Glutamatergic neuron (in vitro differentiated cells): ENCODE results near the gene PCOLCE2. TPM values are rescaled to one million over a fixed set of nuclear protein-coding genes. Genes with fewer than 3 reads are reported as not detected.

Experiments
- DNase-seq: peaks from one replicate; pipeline ENCODE4 v3.0.0; 2022
- H3K27ac Mint-ChIP-seq: one replicate; pipeline ENCODE4 v1.8.0; 2020; ENCODE audit warnings: mild to moderate bottlenecking, mixed read lengths, inconsistent platforms; ENCODE audit not compliant: unreplicated experiment
- H3K27me3 Mint-ChIP-seq: one replicate; pipeline ENCODE4 v1.8.0; 2020; ENCODE audit warnings: mild to moderate bottlenecking, moderate library complexity, mixed read lengths, inconsistent platforms; ENCODE audit not compliant: unreplicated experiment
- H3K36me3 Mint-ChIP-seq: one replicate; pipeline ENCODE4 v1.8.0; 2020; ENCODE audit warnings: mild to moderate bottlenecking, mixed read lengths, inconsistent platforms; ENCODE audit not compliant: unreplicated experiment
- H3K4me1 Mint-ChIP-seq: one replicate; pipeline ENCODE4 v1.8.0; 2020; ENCODE audit warnings: mild to moderate bottlenecking, low read depth, mixed read lengths, inconsistent platforms; ENCODE audit not compliant: unreplicated experiment
- H3K4me3 Mint-ChIP-seq: one replicate; pipeline ENCODE4 v1.8.0; 2020; ENCODE audit warnings: mild to moderate bottlenecking, mixed read lengths, inconsistent platforms; ENCODE audit not compliant: unreplicated experiment
- H3K9me3 Mint-ChIP-seq: one replicate; pipeline ENCODE4 v1.8.0; 2020; ENCODE audit warnings: mild to moderate bottlenecking, moderate library complexity, mixed read lengths, inconsistent platforms; ENCODE audit not compliant: unreplicated experiment
- total RNA-seq: library from RNA; stranded (reverse); fragmentation: NEBNext Ultra II Directional; extraction: Animal tissue kit (Norgen Biotek cat#: 25700); gene quantifications from one replicate; pipeline ENCODE4 v1.2.1, GENCODE V29; 2021; ENCODE audit not compliant: unreplicated experiment
- TF ChIP-seq, protein P1 (sequence below): fragments of 200-600 bp; sonication (generic); IDR thresholded peaks from one replicate; pipeline ENCODE4 v1.5.0; 2021; ENCODE audit not compliant: partially characterized antibody, unreplicated experiment

The PCOLCE2 gene
- total RNA-seq, 1 donor from 2014 or later, result 33.4 TPM

DNA sequence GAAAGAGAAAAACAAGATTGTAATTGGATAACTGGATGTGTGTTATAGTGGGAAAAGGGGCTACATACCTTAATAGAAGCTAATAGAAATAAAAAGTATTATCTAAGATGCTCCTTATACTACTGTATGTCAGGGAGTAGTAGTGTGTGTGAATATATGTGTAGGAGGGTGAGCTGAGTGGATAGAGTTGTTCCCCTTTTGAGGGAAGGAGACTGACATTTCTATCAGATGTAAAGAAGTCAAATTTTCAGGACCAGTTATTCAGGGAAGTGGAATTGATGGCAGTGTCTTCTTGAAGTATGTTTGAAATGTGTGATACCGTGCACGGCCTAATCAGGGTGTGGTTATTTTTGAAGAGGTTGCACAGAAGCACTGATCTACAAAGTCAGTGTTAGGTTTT, 49.1 kb downstream of the PCOLCE2 start:
- DNase-seq, result no peak
- H3K9me3 Mint-ChIP-seq, result no peaks in the 10 kb centered on the region
- H3K4me3 Mint-ChIP-seq, result no peak overlapping the region
- TF ChIP-seq, protein P1, sequence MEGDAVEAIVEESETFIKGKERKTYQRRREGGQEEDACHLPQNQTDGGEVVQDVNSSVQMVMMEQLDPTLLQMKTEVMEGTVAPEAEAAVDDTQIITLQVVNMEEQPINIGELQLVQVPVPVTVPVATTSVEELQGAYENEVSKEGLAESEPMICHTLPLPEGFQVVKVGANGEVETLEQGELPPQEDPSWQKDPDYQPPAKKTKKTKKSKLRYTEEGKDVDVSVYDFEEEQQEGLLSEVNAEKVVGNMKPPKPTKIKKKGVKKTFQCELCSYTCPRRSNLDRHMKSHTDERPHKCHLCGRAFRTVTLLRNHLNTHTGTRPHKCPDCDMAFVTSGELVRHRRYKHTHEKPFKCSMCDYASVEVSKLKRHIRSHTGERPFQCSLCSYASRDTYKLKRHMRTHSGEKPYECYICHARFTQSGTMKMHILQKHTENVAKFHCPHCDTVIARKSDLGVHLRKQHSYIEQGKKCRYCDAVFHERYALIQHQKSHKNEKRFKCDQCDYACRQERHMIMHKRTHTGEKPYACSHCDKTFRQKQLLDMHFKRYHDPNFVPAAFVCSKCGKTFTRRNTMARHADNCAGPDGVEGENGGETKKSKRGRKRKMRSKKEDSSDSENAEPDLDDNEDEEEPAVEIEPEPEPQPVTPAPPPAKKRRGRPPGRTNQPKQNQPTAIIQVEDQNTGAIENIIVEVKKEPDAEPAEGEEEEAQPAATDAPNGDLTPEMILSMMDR, result no peak
- no peaks in the 10 kb centered on the region for H3K27me3 Mint-ChIP-seq
- no peak overlapping the region for H3K27ac Mint-ChIP-seq
- H3K36me3 Mint-ChIP-seq, result no peaks in the 10 kb centered on the region
- no peaks in the 10 kb centered on the region for H3K4me1 Mint-ChIP-seq

DNA sequence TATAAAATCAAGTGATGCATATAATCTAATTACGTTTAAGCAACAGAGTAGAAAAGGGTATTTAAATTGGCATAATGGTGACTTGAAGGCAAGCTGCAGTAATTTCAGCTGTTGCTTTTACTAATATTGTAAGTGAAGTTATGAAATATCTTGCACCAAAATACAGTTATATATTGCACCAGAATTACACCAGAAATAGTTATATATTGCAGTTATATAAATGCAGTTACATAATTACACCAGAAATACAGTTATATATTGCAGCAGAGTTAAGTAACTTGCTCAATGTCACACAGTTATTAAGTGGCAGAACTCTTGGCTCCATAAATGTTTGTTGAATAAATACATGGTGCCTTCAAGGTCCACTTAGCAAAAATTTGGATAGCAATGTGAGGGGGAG, 51.4 kb downstream of the PCOLCE2 start:
- Mint-ChIP-seq H3K9me3 (peaks cover 1% of the 10 kb centered on the region), H3K36me3 (no peaks in the 10 kb centered on the region), H3K27me3 (no peaks in the 10 kb centered on the region), H3K4me3 (no peak overlapping the region), H3K27ac (no peak overlapping the region), H3K4me1 (no peaks in the 10 kb centered on the region)
- TF ChIP-seq, protein P1, result no peak
- DNase-seq, result no peak

DNA sequence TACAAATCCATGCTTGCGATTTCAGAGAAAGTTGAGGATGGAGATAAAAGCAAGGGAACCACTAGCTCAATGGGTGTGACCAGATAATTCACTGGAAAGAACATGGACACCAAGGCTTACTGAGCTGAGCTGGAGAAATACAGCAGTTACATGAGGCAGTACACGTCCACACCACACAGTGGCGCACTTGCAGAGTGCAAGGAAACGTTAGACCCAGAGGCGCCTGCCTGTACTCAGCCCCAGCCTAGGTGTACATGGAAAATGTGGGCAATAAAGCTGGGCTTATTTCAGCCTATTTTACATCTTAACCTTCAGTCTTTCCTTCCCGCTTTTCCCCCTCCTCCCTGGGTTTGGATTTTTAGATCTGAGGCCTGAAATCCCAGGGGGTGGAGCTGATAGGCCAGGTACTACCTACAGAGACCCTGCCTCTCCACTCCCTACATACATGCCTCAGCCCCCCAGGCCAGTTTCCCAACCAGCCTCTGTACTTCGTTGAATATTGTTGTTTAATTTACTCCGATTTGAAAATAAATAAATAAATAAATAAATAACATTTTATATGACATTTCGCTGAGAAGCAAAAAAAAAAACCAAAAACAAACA, 60.1 kb downstream of the PCOLCE2 start:
- peak; percentile 91 for DNase-seq
- peaks cover 4% of the 10 kb centered on the region for H3K27me3 Mint-ChIP-seq
- H3K4me3 Mint-ChIP-seq, result no peak overlapping the region
- no peaks in the 10 kb centered on the region for H3K4me1 Mint-ChIP-seq
- TF ChIP-seq, protein P1, result peak; percentile 83
- no peak overlapping the region for H3K27ac Mint-ChIP-seq
- H3K9me3 Mint-ChIP-seq, result no peaks in the 10 kb centered on the region
- no peaks in the 10 kb centered on the region for H3K36me3 Mint-ChIP-seq

GRCh38 chr3:142819179-142819578, 69.7 kb downstream of the PCOLCE2 start:
- H3K27me3 Mint-ChIP-seq, result no peaks in the 10 kb centered on the region
- DNase-seq, result no peak
- TF ChIP-seq, protein P1, result no peak
- H3K9me3 Mint-ChIP-seq, result no peaks in the 10 kb centered on the region
- no peak overlapping the region for H3K27ac Mint-ChIP-seq
- H3K4me3 Mint-ChIP-seq, result no peak overlapping the region
- no peaks in the 10 kb centered on the region for H3K36me3 Mint-ChIP-seq
- H3K4me1 Mint-ChIP-seq, result no peaks in the 10 kb centered on the region

GRCh38 chr3:142818651-142819050, 70.2 kb downstream of the PCOLCE2 start:
- no peaks in the 10 kb centered on the region for H3K27me3 Mint-ChIP-seq
- no peak for DNase-seq
- H3K27ac Mint-ChIP-seq, result no peak overlapping the region
- H3K4me1 Mint-ChIP-seq, result no peaks in the 10 kb centered on the region
- no peaks in the 10 kb centered on the region for H3K9me3 Mint-ChIP-seq
- TF ChIP-seq, protein P1, result no peak
- no peaks in the 10 kb centered on the region for H3K36me3 Mint-ChIP-seq
- H3K4me3 Mint-ChIP-seq, result no peak overlapping the region
